Spleen (tissue), 7 donors: ENCODE measurements around the gene DEFB114.

Experiments
- CTCF ChIP-seq, 11 experiments: fragments of 200-600 bp in 7 of 11; fragments of 450-650 bp in 4 of 11; sonication (generic) in 4 of 11; IDR thresholded peaks in 8 of 11; conservative IDR thresholded peaks in 3 of 11; 1 replicate in 7 of 11; 2 replicates in 4 of 11; pipeline versions ENCODE4 v1.4.0 to v1.8.0; 2016 to 2021; ENCODE audit warnings: antibody characterized with exemption in 11 of 11, inconsistent platforms in 4 of 11, mild to moderate bottlenecking in 1 of 11
- POLR2A ChIP-seq, 3 donors: fragments of 450-650 bp; IDR thresholded peaks; one replicate each; pipeline ENCODE4 v1.5.1; 2017; ENCODE audit warnings: antibody characterized with exemption in 3 of 3, mild to moderate bottlenecking in 1 of 3
- POLR2AphosphoS5 ChIP-seq, 3 donors: sonication (generic); formaldehyde crosslinking; IDR thresholded peaks; one replicate each; pipeline ENCODE4 v1.5.1; 2017; ENCODE audit warnings: antibody characterized with exemption in 3 of 3
- donor health status: DM: no; HTN: no; CAD: no; lungs with moderate emphysema.
- donor health status: DM: no; HTN: no; CAD: no.
- donor health status: DM: no; HTN: no; CAD: no.

DNA sequence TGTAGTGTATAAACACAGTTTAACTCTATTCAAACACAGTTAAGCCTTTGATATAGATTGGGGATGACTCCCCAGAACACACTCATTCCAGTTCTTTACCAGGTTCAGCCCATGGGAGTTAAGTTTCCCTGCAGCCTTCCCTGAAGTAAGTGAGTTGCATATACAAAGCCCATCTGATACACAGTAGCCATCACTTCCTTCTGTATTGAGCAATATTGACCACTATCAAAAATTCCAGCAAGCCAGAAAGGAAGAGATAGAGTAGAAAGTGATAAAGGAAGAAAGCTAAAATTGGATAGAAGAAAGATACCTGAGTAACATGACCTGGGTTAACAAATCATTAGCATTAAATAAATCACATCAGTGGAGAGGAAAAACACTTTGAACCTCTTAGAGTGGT is 34.6 kb downstream of the DEFB114 start:
- TF ChIP-seq CTCF (IDR thresholded peaks at IDR 0.05 in 8 of 11, conservative IDR thresholded peaks at IDR 0.05 in 3 of 11) (no peak), POLR2AphosphoS5 (IDR thresholded peaks at IDR 0.05) (no peak), POLR2A (IDR thresholded peaks at IDR 0.05) (no peak)
